T-helper 1 cell treated with Interleukin-12 subunit alpha and Interleukin-12 subunit beta and Interleukin-4 antibody, amounts not matched to agents 30 μg/mL and 1 μg/mL, for 36 hours (primary cell): ENCODE results near the gene SCLY.

ENCODE experiments used
- H3K27ac Mint-ChIP-seq: one replicate; pipeline ENCODE4 v1.8.0; 2021; ENCODE audit warnings: mild to moderate bottlenecking, mixed read lengths
- H3K27me3 Mint-ChIP-seq: one replicate; pipeline ENCODE4 v1.8.0; 2021; ENCODE audit warnings: low read depth, mixed read lengths
- H3K36me3 Mint-ChIP-seq: one replicate; pipeline ENCODE4 v1.8.0; 2021; ENCODE audit warnings: low read depth, mixed read lengths
- H3K4me1 Mint-ChIP-seq: one replicate; pipeline ENCODE4 v1.8.0; 2021; ENCODE audit warnings: low read depth, mixed read lengths
- H3K4me3 Mint-ChIP-seq: one replicate; pipeline ENCODE4 v1.8.0; 2021; ENCODE audit warnings: mild to moderate bottlenecking, moderate library complexity, mixed read lengths
- H3K9me3 Mint-ChIP-seq: one replicate; pipeline ENCODE4 v1.8.0; 2021; ENCODE audit warnings: mixed read lengths

The SCLY gene

GRCh38 chr2:238075397-238075796 is 14.6 kb downstream of the SCLY start:
- H3K4me1 Mint-ChIP-seq = peaks cover 18% of the 10 kb centered on the region
- no peak overlapping the region for H3K4me3 Mint-ChIP-seq
- no peaks in the 10 kb centered on the region for H3K27me3 Mint-ChIP-seq
- H3K36me3 Mint-ChIP-seq = peaks cover 54% of the 10 kb centered on the region
- H3K27ac Mint-ChIP-seq = no peak overlapping the region
- H3K9me3 Mint-ChIP-seq = peaks cover 15% of the 10 kb centered on the region

GRCh38 chr2:238077292-238077691 is 16.5 kb downstream of the SCLY start:
- Mint-ChIP-seq H3K9me3 (peaks cover 8% of the 10 kb centered on the region), H3K4me1 (peaks cover 11% of the 10 kb centered on the region), H3K36me3 (peaks cover 60% of the 10 kb centered on the region), H3K27ac (no peak overlapping the region), H3K4me3 (no peak overlapping the region), H3K27me3 (no peaks in the 10 kb centered on the region)

- no peaks in the 10 kb centered on the region for H3K9me3 Mint-ChIP-seq
- peaks cover 5% of the 10 kb centered on the region for H3K4me1 Mint-ChIP-seq
- H3K27ac Mint-ChIP-seq = no peak overlapping the region
- no peak overlapping the region for H3K4me3 Mint-ChIP-seq
- H3K36me3 Mint-ChIP-seq = peaks cover 51% of the 10 kb centered on the region
- H3K27me3 Mint-ChIP-seq = no peaks in the 10 kb centered on the region
These were observed 19.1 kb downstream of the SCLY start for GRCh38 chr2:238079874-238080327.

- Mint-ChIP-seq H3K4me1 (no peaks in the 10 kb centered on the region), H3K4me3 (no peak overlapping the region), H3K27ac (no peak overlapping the region), H3K27me3 (no peaks in the 10 kb centered on the region), H3K9me3 (no peaks in the 10 kb centered on the region), H3K36me3 (peaks cover 48% of the 10 kb centered on the region)
These were observed 19.7 kb downstream of the SCLY start for GRCh38 chr2:238080518-238080917.

DNA sequence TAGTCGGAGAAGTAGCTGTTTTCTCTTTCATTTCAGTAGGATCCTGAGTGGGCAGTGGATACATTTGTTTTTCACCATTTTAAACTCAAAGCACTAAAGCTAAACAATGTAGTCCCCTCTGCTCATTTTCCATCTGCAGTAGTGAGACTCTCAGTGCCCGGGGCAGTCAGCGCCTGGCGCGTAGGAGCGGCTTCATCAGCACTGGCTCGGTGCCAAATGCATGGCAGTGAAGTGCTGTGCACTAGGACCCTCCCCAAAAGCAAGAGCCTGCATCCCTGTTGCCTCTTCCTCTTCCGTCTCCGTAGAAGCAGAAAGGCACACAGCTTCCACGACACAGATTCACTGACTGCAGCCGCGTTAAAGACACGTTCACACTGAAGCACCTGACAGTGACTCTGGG is 20.3 kb downstream of the SCLY start:
- Mint-ChIP-seq H3K27me3 (no peaks in the 10 kb centered on the region), H3K36me3 (peaks cover 47% of the 10 kb centered on the region), H3K4me3 (no peak overlapping the region), H3K9me3 (no peaks in the 10 kb centered on the region), H3K4me1 (no peaks in the 10 kb centered on the region), H3K27ac (no peak overlapping the region)

GRCh38 chr2:238081561-238081960 is 20.8 kb downstream of the SCLY start:
- Mint-ChIP-seq H3K4me1 (no peaks in the 10 kb centered on the region), H3K27ac (no peak overlapping the region), H3K4me3 (no peak overlapping the region), H3K36me3 (peaks cover 46% of the 10 kb centered on the region), H3K27me3 (no peaks in the 10 kb centered on the region), H3K9me3 (no peaks in the 10 kb centered on the region)

GRCh38 chr2:238082151-238082550 is 21.4 kb downstream of the SCLY start:
- no peak overlapping the region for H3K27ac Mint-ChIP-seq

DNA sequence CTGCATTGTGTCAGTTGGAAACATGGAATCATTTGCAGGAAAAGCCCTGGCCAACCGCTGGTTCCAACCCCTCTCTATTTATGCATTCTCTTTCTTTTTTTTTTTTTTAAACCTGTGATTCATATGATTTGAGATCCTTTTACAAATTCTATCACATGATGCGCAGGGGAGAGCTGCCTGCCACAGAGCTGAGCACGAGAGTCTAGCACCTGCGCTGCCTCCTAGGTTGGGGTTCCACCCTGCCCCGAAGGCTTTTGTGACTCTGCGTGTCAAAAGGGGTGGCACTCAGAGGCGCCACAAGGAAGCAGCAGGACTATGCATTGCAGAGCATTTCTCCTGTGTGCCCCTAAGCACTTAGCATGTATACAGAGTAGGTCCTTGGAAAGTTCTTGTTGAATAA is 22.0 kb downstream of the SCLY start:
- Mint-ChIP-seq H3K4me1 (peaks cover 5% of the 10 kb centered on the region), H3K4me3 (no peak overlapping the region), H3K27me3 (no peaks in the 10 kb centered on the region), H3K36me3 (peaks cover 43% of the 10 kb centered on the region), H3K27ac (no peak overlapping the region), H3K9me3 (no peaks in the 10 kb centered on the region)

More at GRCh38 chr2:238082151-238082550, 21.4 kb downstream of the SCLY start:
- H3K27me3 Mint-ChIP-seq = no peaks in the 10 kb centered on the region
- no peaks in the 10 kb centered on the region for H3K9me3 Mint-ChIP-seq
- no peak overlapping the region for H3K4me3 Mint-ChIP-seq
- H3K36me3 Mint-ChIP-seq = peaks cover 43% of the 10 kb centered on the region
- peaks cover 2% of the 10 kb centered on the region for H3K4me1 Mint-ChIP-seq

GRCh38 chr2:238083919-238084318 is 23.1 kb downstream of the SCLY start:
- Mint-ChIP-seq H3K36me3 (peaks cover 39% of the 10 kb centered on the region), H3K4me3 (no peak overlapping the region), H3K27ac (no peak overlapping the region), H3K4me1 (peaks cover 5% of the 10 kb centered on the region), H3K27me3 (no peaks in the 10 kb centered on the region), H3K9me3 (no peaks in the 10 kb centered on the region)

DNA sequence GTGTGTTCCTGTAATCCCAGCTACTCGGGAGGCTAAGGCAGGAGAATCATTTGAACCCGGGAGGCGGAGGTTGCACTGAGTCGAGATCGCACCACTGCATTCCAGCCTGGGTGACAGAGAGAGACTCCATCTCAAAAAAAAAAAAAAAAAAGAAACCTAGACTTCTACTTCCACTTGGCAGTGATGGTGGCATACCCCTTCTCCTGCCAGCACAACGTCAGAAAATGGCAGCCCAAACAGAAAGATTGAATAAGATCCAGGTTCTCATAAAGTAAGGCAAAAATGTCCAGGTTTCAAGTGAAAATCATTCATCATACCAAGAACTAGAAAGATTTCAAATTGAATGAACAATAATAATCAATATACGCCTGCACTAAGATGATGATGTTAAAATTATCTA is 24.0 kb downstream of the SCLY start:
- H3K27me3 Mint-ChIP-seq = no peaks in the 10 kb centered on the region
- H3K9me3 Mint-ChIP-seq = no peaks in the 10 kb centered on the region
- peaks cover 42% of the 10 kb centered on the region for H3K36me3 Mint-ChIP-seq
- no peak overlapping the region for H3K27ac Mint-ChIP-seq
- H3K4me1 Mint-ChIP-seq = peaks cover 5% of the 10 kb centered on the region
- H3K4me3 Mint-ChIP-seq = no peak overlapping the region

GRCh38 chr2:238085899-238086298 is 25.1 kb downstream of the SCLY start:
- Mint-ChIP-seq H3K4me3 (no peak overlapping the region), H3K27ac (no peak overlapping the region), H3K36me3 (peaks cover 36% of the 10 kb centered on the region), H3K27me3 (no peaks in the 10 kb centered on the region), H3K4me1 (peaks cover 5% of the 10 kb centered on the region), H3K9me3 (no peaks in the 10 kb centered on the region)

DNA sequence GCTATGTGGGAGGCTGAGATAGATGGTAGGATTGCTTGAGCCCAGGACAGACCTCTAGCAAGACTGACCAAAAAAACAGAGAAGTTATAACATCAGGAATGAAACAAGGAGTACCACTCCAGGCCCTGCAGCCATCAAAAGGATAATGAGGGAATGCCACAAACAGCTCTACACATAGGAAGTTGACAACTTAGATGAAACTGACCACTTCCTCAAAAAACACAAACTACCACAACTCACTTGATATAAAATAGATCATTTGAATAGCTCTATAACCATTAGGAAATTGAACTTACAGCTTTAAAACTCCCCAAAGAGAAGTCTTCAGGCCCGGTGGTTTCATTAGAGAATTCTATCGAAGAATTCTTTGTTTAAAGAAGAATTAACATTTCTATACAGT is 26.4 kb downstream of the SCLY start:
- H3K36me3 Mint-ChIP-seq = peaks cover 29% of the 10 kb centered on the region
- H3K27ac Mint-ChIP-seq = no peak overlapping the region
- H3K9me3 Mint-ChIP-seq = no peaks in the 10 kb centered on the region
- no peaks in the 10 kb centered on the region for H3K27me3 Mint-ChIP-seq
- no peak overlapping the region for H3K4me3 Mint-ChIP-seq
- peaks cover 5% of the 10 kb centered on the region for H3K4me1 Mint-ChIP-seq

DNA sequence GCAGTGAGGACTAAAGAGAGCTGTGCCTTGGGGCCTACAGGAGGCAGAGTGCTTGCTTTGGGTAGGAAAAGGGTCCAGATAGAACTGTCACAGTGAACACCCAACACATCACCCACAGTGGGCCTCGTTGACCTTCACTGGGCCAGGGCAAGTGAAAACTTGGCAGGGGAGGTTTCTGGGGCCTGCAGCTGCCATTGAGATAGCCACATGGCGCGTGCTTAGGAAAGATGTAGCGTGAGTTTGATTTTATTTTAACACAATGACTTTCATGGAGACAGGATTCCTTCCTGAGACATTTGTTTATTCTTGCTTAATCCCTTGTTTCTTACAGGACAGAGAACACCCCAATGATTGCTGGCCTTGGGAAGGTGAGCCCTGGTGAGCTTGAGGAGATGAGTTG is 30.1 kb downstream of the SCLY start:
- Mint-ChIP-seq H3K4me1 (peaks cover 7% of the 10 kb centered on the region), H3K36me3 (peaks cover 16% of the 10 kb centered on the region), H3K27me3 (no peaks in the 10 kb centered on the region), H3K27ac (no peak overlapping the region), H3K9me3 (no peaks in the 10 kb centered on the region), H3K4me3 (no peak overlapping the region)

DNA sequence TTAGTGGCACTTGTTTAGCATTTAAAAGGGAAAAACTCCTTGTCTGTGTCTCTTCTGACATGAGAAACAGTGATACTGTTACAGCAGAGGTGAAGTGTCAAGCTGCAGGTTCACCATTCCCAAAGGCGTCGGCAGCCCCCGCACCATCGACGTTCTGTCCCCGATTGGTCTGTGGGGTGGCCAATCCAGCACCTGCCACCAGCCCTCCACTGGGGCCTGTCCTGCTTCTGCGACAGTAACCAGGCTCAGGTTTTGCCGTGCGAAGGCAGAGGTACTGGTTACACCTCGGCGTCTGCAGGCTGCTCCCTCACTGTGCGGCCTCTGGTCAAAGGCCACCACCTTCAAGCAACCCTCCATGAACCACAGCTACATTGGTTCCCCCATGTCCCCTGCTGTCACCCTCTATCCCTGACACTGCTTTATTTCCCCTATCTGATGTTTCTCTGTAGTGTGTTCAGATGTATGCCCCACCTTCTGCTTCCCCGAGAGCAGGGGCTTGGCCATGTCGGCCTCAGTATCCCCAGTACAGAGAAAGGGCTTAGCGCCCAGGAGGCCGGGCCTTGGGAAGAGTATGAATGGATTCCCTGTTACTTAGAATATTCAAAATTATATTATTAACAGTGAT is 30.7 kb downstream of the SCLY start:
- no peak overlapping the region for H3K27ac Mint-ChIP-seq
- H3K27me3 Mint-ChIP-seq = no peaks in the 10 kb centered on the region
- H3K36me3 Mint-ChIP-seq = peaks cover 15% of the 10 kb centered on the region
- peaks cover 7% of the 10 kb centered on the region for H3K4me1 Mint-ChIP-seq
- no peak overlapping the region for H3K4me3 Mint-ChIP-seq
- no peaks in the 10 kb centered on the region for H3K9me3 Mint-ChIP-seq

- Mint-ChIP-seq H3K9me3 (no peaks in the 10 kb centered on the region), H3K27me3 (no peaks in the 10 kb centered on the region), H3K4me1 (peaks cover 2% of the 10 kb centered on the region), H3K27ac (peak overlapping the region; percentile 67), H3K36me3 (peaks cover 15% of the 10 kb centered on the region), H3K4me3 (no peak overlapping the region)
These were observed 31.8 kb downstream of the SCLY start for GRCh38 chr2:238092486-238093035.
